GM23248 (cell line): ENCODE results near the gene ESPN. TPM values are rescaled to one million over a fixed set of nuclear protein-coding genes. Genes with fewer than 3 reads are reported as not detected.

Experiments
- DNase-seq: peaks from one replicate; pipeline ENCODE4 v3.0.0-alpha.2; 2015
- H2AFZ ChIP-seq: fragments of 200-600 bp; sonication (generic); 2 replicates; pipeline ENCODE4 v1.6.1; 2016; ENCODE audit warnings: antibody characterized with exemption
- H3F3A ChIP-seq: fragments of 200-600 bp; sonication (generic); 2 replicates; pipeline ENCODE4 v1.6.1; 2016; ENCODE audit warnings: mild to moderate bottlenecking, antibody characterized with exemption, mixed run types; ENCODE audit not compliant: insufficient read depth
- H3K27ac ChIP-seq: fragments of 200-600 bp; sonication (generic); 2 replicates; pipeline ENCODE4 v1.5.1; 2016; ENCODE audit warnings: mild to moderate bottlenecking
- H3K27me3 ChIP-seq: fragments of 200-600 bp; sonication (generic); replicated peaks from 2 replicates; pipeline ENCODE4 v1.6.1; 2016; ENCODE audit warnings: mild to moderate bottlenecking; ENCODE audit not compliant: insufficient read depth
- H3K36me3 ChIP-seq: fragments of 200-600 bp; sonication (generic); 2 replicates; pipeline ENCODE4 v1.6.1; 2016; ENCODE audit warnings: low read depth, mild to moderate bottlenecking
- H3K4me1 ChIP-seq: fragments of 200-600 bp; sonication (generic); 2 replicates; pipeline ENCODE4 v1.6.1; 2016; ENCODE audit warnings: mild to moderate bottlenecking; ENCODE audit not compliant: insufficient read depth
- H3K4me2 ChIP-seq: fragments of 200-600 bp; sonication (generic); one replicate; pipeline ENCODE4 v1.6.1; 2016; ENCODE audit warnings: mild to moderate bottlenecking; ENCODE audit not compliant: unreplicated experiment
- H3K4me3 ChIP-seq: fragments of 200-600 bp; sonication (generic); 2 replicates; pipeline ENCODE4 v1.5.1; 2016; ENCODE audit warnings: mild to moderate bottlenecking
- H3K79me2 ChIP-seq: fragments of 200-600 bp; sonication (generic); 2 replicates; pipeline ENCODE4 v1.6.1; 2016; ENCODE audit warnings: mild to moderate bottlenecking; ENCODE audit not compliant: insufficient read depth
- H3K9ac ChIP-seq: fragments of 200-600 bp; sonication (generic); 2 replicates; pipeline ENCODE4 v1.6.1; 2016; ENCODE audit warnings: mild to moderate bottlenecking
- H3K9me2 ChIP-seq: fragments of 200-600 bp; sonication (generic); 2 replicates; pipeline ENCODE4 v1.6.1; 2016; ENCODE audit warnings: mixed run types, mild to moderate bottlenecking, moderate library complexity; ENCODE audit not compliant: insufficient read depth
- H3K9me3 ChIP-seq: fragments of 200-600 bp; sonication (generic); one replicate; pipeline ENCODE4 v1.6.1; 2017; ENCODE audit warnings: low read depth
- H4K20me1 ChIP-seq: fragments of 200-600 bp; sonication (generic); 2 replicates; pipeline ENCODE4 v1.6.0; 2016; ENCODE audit not compliant: insufficient read depth
- EZH2 ChIP-seq: fragments of 200-600 bp; sonication (generic); IDR thresholded peaks from 2 replicates; pipeline ENCODE4 v1.6.1; 2018; ENCODE audit warnings: antibody characterized with exemption, mild to moderate bottlenecking; ENCODE audit not compliant: insufficient read depth, poor library complexity, severe bottlenecking
- EZH2phosphoT487 ChIP-seq: fragments of 200-600 bp; sonication (generic); IDR thresholded peaks from 2 replicates; pipeline ENCODE4 v1.6.1; 2018; ENCODE audit warnings: antibody characterized with exemption, moderate library complexity, mild to moderate bottlenecking, low read depth; ENCODE audit not compliant: insufficient read depth
- WGBS, 2 experiments: methylation state at CpG; one replicate each; pipeline ENCODE4 v1.1.6; 2015 to 2017; ENCODE audit warnings: low lambda C conversion rate in 2 of 2, low coverage in 1 of 2; ENCODE audit errors: missing lambda C conversion rate in 2 of 2; 5-methylcytosine and 5-hydroxymethylcytosine counted together
- in situ Hi-C: fragments of 300-500 bp; cut with MboI; formaldehyde crosslinking; loops from 2 replicates; pipeline ENCODE4 v1.15.0; 2020
- polyA plus RNA-seq: library from polyadenylated mRNA; unstranded; fragments of >200 nt; fragmentation: Nextera tagmentation; extraction: Ambion mirVana; gene quantifications from 2 replicates; pipeline ENCODE4 v1.2.1, GENCODE V29; 2016
- total RNA-seq: library from RNA; depleted of rRNA; stranded (reverse); fragments of >200 nt; shearing (Covaris generic); gene quantifications from 2 replicates; pipeline ENCODE4 v1.2.3, GENCODE V29; 2014

The ESPN gene
- total and polyA plus RNA-seq, 2 experiments from 2014 or later = not detected

GRCh38 chr1:6420454-6421042 lies 4.0 kb upstream of the ESPN start:
- Histone ChIP-seq H3F3A (0 out of 2 replicates have a peak, but pooled peaks cover 3% of the 10 kb centered on the region), H3K9ac (no peak overlapping the region), H4K20me1 (no peaks in the 10 kb centered on the region), H3K4me1 (peaks cover 11% of the 10 kb centered on the region), H2AFZ (no peak overlapping the region), H3K4me2 (peak overlapping the region; percentile 39), H3K27me3 (peaks cover 77% of the 10 kb centered on the region), H3K79me2 (no peaks in the 10 kb centered on the region), H3K4me3 (no peak overlapping the region), H3K9me3 (no peaks in the 10 kb centered on the region), H3K36me3 (no peaks in the 10 kb centered on the region), H3K27ac (no peak overlapping the region), H3K9me2 (no peaks in the 10 kb centered on the region)
- DNase-seq = peak; percentile 39
- no peak for TF ChIP-seq EZH2phosphoT487
- peak; percentile 54 for TF ChIP-seq EZH2
- 5 to 7% methylated on average over 34 to 38 of the region's 44 CpGs for WGBS, 2 experiments
- in situ Hi-C loops = no loop called here

GRCh38 chr1:6421266-6421665 lies 3.3 kb upstream of the ESPN start:
- in situ Hi-C loops = no loop called here

GRCh38 chr1:6423321-6423999 lies 1.1 kb upstream of the ESPN start:
- no peaks in the 10 kb centered on the region for H3K9me2 ChIP-seq
- WGBS, 2 experiments = 7% methylated on average over 24 of the region's 24 CpGs
- no peaks in the 10 kb centered on the region for H4K20me1 ChIP-seq
- H3K36me3 ChIP-seq = no peaks in the 10 kb centered on the region
- 0 out of 2 replicates have a peak, but pooled peaks cover 3% of the 10 kb centered on the region for H3F3A ChIP-seq
- TF ChIP-seq EZH2phosphoT487 = no peak
- TF ChIP-seq EZH2 = no peak
- peaks cover 56% of the 10 kb centered on the region for H3K27me3 ChIP-seq
- H3K9me3 ChIP-seq = no peaks in the 10 kb centered on the region
- H3K4me2 ChIP-seq = no peak overlapping the region
- H3K27ac ChIP-seq = no peak overlapping the region
- DNase-seq = peak; percentile 74
- in situ Hi-C loops = no loop called here
- H2AFZ ChIP-seq = no peak overlapping the region
- H3K4me3 ChIP-seq = no peak overlapping the region
- H3K4me1 ChIP-seq = peaks cover 11% of the 10 kb centered on the region
- H3K9ac ChIP-seq = no peak overlapping the region
- H3K79me2 ChIP-seq = no peaks in the 10 kb centered on the region

More at GRCh38 chr1:6421266-6421665, 3.3 kb upstream of the ESPN start:
- Histone ChIP-seq H3K4me1 (peaks cover 11% of the 10 kb centered on the region), H3K36me3 (no peaks in the 10 kb centered on the region), H3F3A (0 out of 2 replicates have a peak, but pooled peaks cover 3% of the 10 kb centered on the region), H4K20me1 (no peaks in the 10 kb centered on the region), H3K9me2 (no peaks in the 10 kb centered on the region), H3K9me3 (no peaks in the 10 kb centered on the region), H3K4me2 (no peak overlapping the region), H3K27ac (no peak overlapping the region), H3K79me2 (no peaks in the 10 kb centered on the region), H2AFZ (no peak overlapping the region), H3K27me3 (peaks cover 77% of the 10 kb centered on the region), H3K4me3 (no peak overlapping the region), H3K9ac (no peak overlapping the region)
- WGBS, 2 experiments = 70 to 73% methylated on average over 4 of the region's 4 CpGs
- DNase-seq = no peak
- TF ChIP-seq EZH2 = peak; percentile 50
- no peak for TF ChIP-seq EZH2phosphoT487

GRCh38 chr1:6424000-6424565 lies 493 bp upstream of the ESPN start:
- Histone ChIP-seq H3K27me3 (peaks cover 51% of the 10 kb centered on the region), H3K9me2 (no peaks in the 10 kb centered on the region), H3K36me3 (no peaks in the 10 kb centered on the region), H3K4me2 (no peak overlapping the region), H3K9ac (no peak overlapping the region), H3K9me3 (no peaks in the 10 kb centered on the region), H2AFZ (no peak overlapping the region), H3K4me1 (peaks cover 11% of the 10 kb centered on the region), H3K27ac (no peak overlapping the region), H3K4me3 (no peak overlapping the region), H3K79me2 (no peaks in the 10 kb centered on the region), H3F3A (0 out of 2 replicates have a peak, but pooled peaks cover 3% of the 10 kb centered on the region), H4K20me1 (no peaks in the 10 kb centered on the region)
- WGBS, 2 experiments = 5% methylated on average over 33 to 35 of the region's 35 CpGs
- DNase-seq = peak; percentile 36
- in situ Hi-C loops = no loop called here
- TF ChIP-seq EZH2 = peak; percentile 65
- 0 out of 2 replicates have a peak, but pooled peaks have one; percentile 34 for TF ChIP-seq EZH2phosphoT487
